OCI-LY1 (cell line): ENCODE results near the gene CHST6.

ENCODE experiments used
- EZH2 ChIP-seq: fragments of 200-600 bp; sonication (generic), shearing (Covaris generic); IDR thresholded peaks from 2 replicates; pipeline ENCODE4 v1.8.0; 2017; ENCODE audit warnings: borderline replicate concordance, mixed run types, mild to moderate bottlenecking, antibody characterized with exemption, low read length, moderate library complexity, mixed read lengths
- TF ChIP-seq, protein P1 (sequence below): fragments of 200-600 bp; sonication (generic), shearing (Covaris generic); IDR thresholded peaks from 2 replicates; pipeline ENCODE4 v1.5.1; 2017; ENCODE audit warnings: mild to moderate bottlenecking, antibody characterized with exemption, low read length, moderate library complexity, mixed read lengths

DNA sequence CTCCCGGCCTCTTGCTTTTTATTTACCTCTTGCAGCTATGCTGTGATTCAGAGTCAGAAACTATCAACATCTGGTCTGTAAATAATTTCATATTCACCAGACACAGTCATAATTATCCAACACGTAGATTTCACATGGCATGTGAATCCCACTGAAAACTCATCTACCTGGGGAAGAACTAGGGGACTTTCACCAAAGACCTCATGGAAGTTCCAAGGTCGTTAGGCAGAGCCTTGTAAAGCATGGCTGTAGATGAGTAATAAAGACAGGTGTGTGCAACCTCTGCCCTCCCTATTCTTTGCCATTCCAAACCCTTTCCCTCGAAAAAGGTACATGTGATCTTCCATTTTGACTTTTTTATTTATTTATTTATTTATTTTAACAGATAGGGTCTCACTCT, 42.5 kb upstream of the CHST6 start:
- TF ChIP-seq, protein P1, sequence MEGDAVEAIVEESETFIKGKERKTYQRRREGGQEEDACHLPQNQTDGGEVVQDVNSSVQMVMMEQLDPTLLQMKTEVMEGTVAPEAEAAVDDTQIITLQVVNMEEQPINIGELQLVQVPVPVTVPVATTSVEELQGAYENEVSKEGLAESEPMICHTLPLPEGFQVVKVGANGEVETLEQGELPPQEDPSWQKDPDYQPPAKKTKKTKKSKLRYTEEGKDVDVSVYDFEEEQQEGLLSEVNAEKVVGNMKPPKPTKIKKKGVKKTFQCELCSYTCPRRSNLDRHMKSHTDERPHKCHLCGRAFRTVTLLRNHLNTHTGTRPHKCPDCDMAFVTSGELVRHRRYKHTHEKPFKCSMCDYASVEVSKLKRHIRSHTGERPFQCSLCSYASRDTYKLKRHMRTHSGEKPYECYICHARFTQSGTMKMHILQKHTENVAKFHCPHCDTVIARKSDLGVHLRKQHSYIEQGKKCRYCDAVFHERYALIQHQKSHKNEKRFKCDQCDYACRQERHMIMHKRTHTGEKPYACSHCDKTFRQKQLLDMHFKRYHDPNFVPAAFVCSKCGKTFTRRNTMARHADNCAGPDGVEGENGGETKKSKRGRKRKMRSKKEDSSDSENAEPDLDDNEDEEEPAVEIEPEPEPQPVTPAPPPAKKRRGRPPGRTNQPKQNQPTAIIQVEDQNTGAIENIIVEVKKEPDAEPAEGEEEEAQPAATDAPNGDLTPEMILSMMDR = no peak
- no peak for TF ChIP-seq EZH2
